ENCODE results near the gene PKNOX1. TPM values are rescaled to one million over a fixed set of nuclear protein-coding genes. Genes with fewer than 3 reads are reported as not detected.
"Not testable (repeated sequence)": the region's sequence is repeated elsewhere in the genome, so short reads cannot be mapped to it uniquely, and the experiment has no call there.

Gene PKNOX1
- total and polyA plus RNA-seq, 7 donors: 3.6 to 19.4 (median 9.6) TPM

- Histone ChIP-seq H3K9me3 (no peaks in the 10 kb centered on the region), H3K4me3 (no peak overlapping the region), H3K36me3 (peaks cover 0 to 11% (median 0%) of the 10 kb centered on the region in 4 donors), H3K27me3 (no peaks in the 10 kb centered on the region), H3K4me1 (peaks cover 0 to 39% (median 33%) of the 10 kb centered on the region in 4 donors), H3K27ac (peak overlapping the region; percentile 0 to 80 (median 74))
- intact Hi-C loops (cut with DNase I): no loop called here
- peak; percentile 91 for DNase-seq
- WGBS, 2 donors: 60 to 65% methylated on average over 4 of the region's 4 CpGs
- TF ChIP-seq EP300 (IDR thresholded peaks at IDR 0.05) (peak; percentile 78 to 94 (median 86)), POLR2AphosphoS5 (IDR thresholded peaks at IDR 0.05) (peak; percentile 73 to 91 (median 80)), CTCF (IDR thresholded peaks at IDR 0.05) (no peak), POLR2A (IDR thresholded peaks at IDR 0.05) (no peak)
Observed at GRCh38 chr21:43001316-43001715, 27.0 kb downstream of the PKNOX1 start.

- WGBS, 2 donors: 83 to 84% methylated on average over 8 of the region's 8 CpGs
- H3K36me3 ChIP-seq: peaks cover 0 to 35% (median 0%) of the 10 kb centered on the region in 4 donors
- peaks cover 0 to 33% (median 27%) of the 10 kb centered on the region in 4 donors for H3K4me1 ChIP-seq
- intact Hi-C loops (cut with DNase I): no loop called here
- no peaks in the 10 kb centered on the region for H3K9me3 ChIP-seq
- TF ChIP-seq CTCF (IDR thresholded peaks at IDR 0.05): no peak
- no peak for TF ChIP-seq POLR2A (IDR thresholded peaks at IDR 0.05)
- TF ChIP-seq EP300 (IDR thresholded peaks at IDR 0.05): no peak
- no peak for TF ChIP-seq POLR2AphosphoS5 (IDR thresholded peaks at IDR 0.05)
- no peak overlapping the region for H3K4me3 ChIP-seq
- no peak for DNase-seq
- no peak overlapping the region for H3K27ac ChIP-seq
- H3K27me3 ChIP-seq: no peaks in the 10 kb centered on the region
Observed at GRCh38 chr21:43004926-43005325, 30.6 kb downstream of the PKNOX1 start.

- Histone ChIP-seq H3K9me3 (no peaks in the 10 kb centered on the region), H3K27ac (peak overlapping the region in 1 of 4 donors; percentile 43), H3K36me3 (peaks cover 0 to 42% (median 0%) of the 10 kb centered on the region in 4 donors), H3K4me3 (no peak overlapping the region), H3K27me3 (no peaks in the 10 kb centered on the region), H3K4me1 (peaks cover 0 to 29% (median 22%) of the 10 kb centered on the region in 4 donors)
- no peak for DNase-seq
- intact Hi-C loops (cut with DNase I): no loop called here
- 75 to 83% methylated on average over 9 of the region's 9 CpGs for WGBS, 2 donors
- TF ChIP-seq POLR2AphosphoS5 (IDR thresholded peaks at IDR 0.05) (no peak), EP300 (IDR thresholded peaks at IDR 0.05) (no peak), CTCF (IDR thresholded peaks at IDR 0.05) (no peak), POLR2A (IDR thresholded peaks at IDR 0.05) (no peak)
Observed at GRCh38 chr21:43005635-43006034, 31.3 kb downstream of the PKNOX1 start.

GRCh38 chr21:43006051-43006873, 31.9 kb downstream of the PKNOX1 start:
- H3K27me3 ChIP-seq; intact Hi-C loops (cut with DNase I); H3K4me3 ChIP-seq; DNase-seq; H3K9me3 ChIP-seq: not testable (repeated sequence)
- peaks cover 0 to 49% (median under 1%) of the 10 kb centered on the region in 4 donors for H3K36me3 ChIP-seq
- peak overlapping the region in 3 of 4 donors; percentile 43 to 46 (median 44) for H3K27ac ChIP-seq
- H3K4me1 ChIP-seq: peaks cover 0 to 23% (median 15%) of the 10 kb centered on the region in 4 donors
- 64 to 77% methylated on average over 14 of the region's 14 CpGs for WGBS, 2 donors

- intact Hi-C loops (cut with DNase I): no loop called here
Observed at GRCh38 chr21:43006874-43007208, 32.5 kb downstream of the PKNOX1 start.

More at GRCh38 chr21:43006874-43007208, 32.5 kb downstream of the PKNOX1 start:
- H3K4me3 ChIP-seq: no peak overlapping the region
- no peaks in the 10 kb centered on the region for H3K27me3 ChIP-seq
- peaks cover 0 to 54% (median 2%) of the 10 kb centered on the region in 4 donors for H3K36me3 ChIP-seq
- 35 to 72% methylated on average over 4 of the region's 4 CpGs for WGBS, 2 donors
- H3K4me1 ChIP-seq: peaks cover 0 to 17% (median 12%) of the 10 kb centered on the region in 4 donors
- DNase-seq: no peak
- TF ChIP-seq POLR2A (IDR thresholded peaks at IDR 0.05): no peak
- TF ChIP-seq EP300 (IDR thresholded peaks at IDR 0.05): no peak
- no peak for TF ChIP-seq CTCF (IDR thresholded peaks at IDR 0.05)
- TF ChIP-seq POLR2AphosphoS5 (IDR thresholded peaks at IDR 0.05): no peak
- H3K9me3 ChIP-seq: no peaks in the 10 kb centered on the region
- peak overlapping the region in 3 of 4 donors; percentile 43 to 46 (median 44) for H3K27ac ChIP-seq
